DND-41 (cell line): ENCODE measurements around the gene MED8.

Experiments
- ATAC-seq: fragments of 200-7000 bp; cut with Tn5 transposase; 3 replicates; pipeline ENCODE4 v1.9.1; 2021; ENCODE audit warnings: low read depth; ENCODE audit not compliant: insufficient read depth
- DNase-seq: peaks from one replicate; pipeline ENCODE4 v3.0.0-alpha.2; 2020
- H2AFZ ChIP-seq: 2 replicates; pipeline ENCODE4 v1.6.0; 2012; ENCODE audit warnings: low read depth, low read length
- H3K27ac ChIP-seq: 2 replicates; pipeline ENCODE4 v1.5.1; 2012; ENCODE audit warnings: low read length, inconsistent platforms
- H3K27me3 ChIP-seq: fragments of 200-600 bp; sonication (generic); 2 replicates; pipeline ENCODE4 v1.6.0; 2012; ENCODE audit warnings: low read length, mild to moderate bottlenecking, inconsistent platforms; ENCODE audit not compliant: insufficient read depth, poor library complexity
- H3K36me3 ChIP-seq: 2 replicates; pipeline ENCODE4 v1.5.1; 2012; ENCODE audit warnings: low read length, inconsistent platforms; ENCODE audit not compliant: insufficient read depth
- H3K4me1 ChIP-seq: 2 replicates; pipeline ENCODE4 v1.5.1; 2012; ENCODE audit warnings: mild to moderate bottlenecking, low read length; ENCODE audit not compliant: insufficient read depth
- H3K4me2 ChIP-seq: 2 replicates; pipeline ENCODE4 v1.6.0; 2012; ENCODE audit warnings: mild to moderate bottlenecking, moderate library complexity, low read length, inconsistent platforms; ENCODE audit not compliant: insufficient read depth
- H3K4me3 ChIP-seq, 2 experiments: fragments of 200-600 bp in 1 of 2; shearing (Covaris generic) in 1 of 2; 2 replicates each; pipeline ENCODE4 v1.5.1; 2012 to 2016; ENCODE audit warnings: inconsistent platforms in 2 of 2, low read length in 2 of 2, mild to moderate bottlenecking in 2 of 2, low read depth in 1 of 2, moderate library complexity in 1 of 2
- H3K79me2 ChIP-seq: 2 replicates; pipeline ENCODE4 v1.6.0; 2012; ENCODE audit warnings: low read length, inconsistent platforms; ENCODE audit not compliant: insufficient read depth
- H3K9ac ChIP-seq: 2 replicates; pipeline ENCODE4 v1.6.0; 2012; ENCODE audit warnings: low read depth, mild to moderate bottlenecking, inconsistent platforms, low read length, moderate library complexity
- H3K9me3 ChIP-seq: 2 replicates; pipeline ENCODE4 v1.5.1; 2012; ENCODE audit warnings: low read length, moderate library complexity, mild to moderate bottlenecking, inconsistent platforms; ENCODE audit not compliant: insufficient read depth, severe bottlenecking
- H4K20me1 ChIP-seq: 2 replicates; pipeline ENCODE4 v1.6.0; 2012; ENCODE audit warnings: low read length; ENCODE audit not compliant: insufficient read depth
- CTCF ChIP-seq: IDR thresholded peaks from 2 replicates; pipeline ENCODE4 v1.5.1; 2012; ENCODE audit warnings: borderline replicate concordance, low read length, moderate library complexity, mild to moderate bottlenecking; ENCODE audit not compliant: poor library complexity, severe bottlenecking; ENCODE audit errors: extremely low read depth
- EZH2 ChIP-seq: IDR thresholded peaks from 3 replicates; pipeline ENCODE4 v1.6.1; 2012; ENCODE audit warnings: borderline replicate concordance, low read depth, mild to moderate bottlenecking, moderate library complexity, low read length, inconsistent platforms; ENCODE audit not compliant: severe bottlenecking

The MED8 gene

GRCh38 chr1:43351421-43352350 lies 37.9 kb downstream of the MED8 start:
- Histone ChIP-seq H3K36me3 (no peaks in the 10 kb centered on the region), H3K27ac (no peak overlapping the region), H4K20me1 (no peaks in the 10 kb centered on the region), H2AFZ (no peak overlapping the region), H3K79me2 (no peaks in the 10 kb centered on the region), H3K4me2 (no peak overlapping the region), H3K9ac (no peak overlapping the region), H3K4me1 (no peaks in the 10 kb centered on the region), H3K9me3 (no peaks in the 10 kb centered on the region), H3K4me3 (no peak overlapping the region), H3K27me3 (no peaks in the 10 kb centered on the region)
- no peak for DNase-seq
- TF ChIP-seq CTCF (no peak), EZH2 (no peak)
- no peak for ATAC-seq

GRCh38 chr1:43350976-43351375 lies 38.6 kb downstream of the MED8 start:
- Histone ChIP-seq H3K9me3 (no peaks in the 10 kb centered on the region), H3K79me2 (no peaks in the 10 kb centered on the region), H3K36me3 (no peaks in the 10 kb centered on the region), H3K27me3 (no peaks in the 10 kb centered on the region), H2AFZ (no peak overlapping the region), H3K4me3 (no peak overlapping the region), H4K20me1 (no peaks in the 10 kb centered on the region), H3K9ac (no peak overlapping the region), H3K27ac (no peak overlapping the region), H3K4me2 (no peak overlapping the region), H3K4me1 (no peaks in the 10 kb centered on the region)
- DNase-seq (no peak), ATAC-seq (no peak)
- TF ChIP-seq EZH2 = no peak
- no peak for TF ChIP-seq CTCF

- ATAC-seq = no peak
- Histone ChIP-seq H3K9ac (no peak overlapping the region), H3K36me3 (no peaks in the 10 kb centered on the region), H2AFZ (no peak overlapping the region), H3K27ac (no peak overlapping the region), H3K4me3 (no peak overlapping the region), H3K27me3 (no peaks in the 10 kb centered on the region), H3K79me2 (no peaks in the 10 kb centered on the region), H3K4me2 (no peak overlapping the region), H3K4me1 (no peaks in the 10 kb centered on the region), H4K20me1 (no peaks in the 10 kb centered on the region), H3K9me3 (no peaks in the 10 kb centered on the region)
- no peak for TF ChIP-seq EZH2
- no peak for TF ChIP-seq CTCF
- DNase-seq = no peak
Observed at GRCh38 chr1:43349594-43350306, 39.9 kb downstream of the MED8 start.
